SU-DHL-6 (cell line): Measurements from ENCODE around the gene GNG5.

Experiments used
- CTCF ChIP-seq: fragments of 200-600 bp; sonication (generic); IDR thresholded peaks from one replicate; pipeline ENCODE4 v1.5.1; 2017; ENCODE audit warnings: antibody characterized with exemption, mild to moderate bottlenecking, low read length, moderate library complexity; ENCODE audit not compliant: insufficient read depth, poor library complexity, severe bottlenecking
- EZH2phosphoT487 ChIP-seq: fragments of 200-600 bp; sonication (generic), shearing (Covaris generic); conservative IDR thresholded peaks from 2 replicates; pipeline ENCODE4 v1.6.1; 2018; ENCODE audit warnings: mild to moderate bottlenecking, antibody characterized with exemption, low read length, moderate library complexity, mixed read lengths

- no peak for TF ChIP-seq CTCF
- TF ChIP-seq EZH2phosphoT487 = no peak
These were observed 19.4 kb upstream of the GNG5 start for GRCh38 chr1:84525779-84526178.
